ENCODE data around the gene CHMP4B. TPM values are rescaled to one million over a fixed set of nuclear protein-coding genes. Genes with fewer than 3 reads are reported as not detected.

Gene CHMP4B
- total RNA-seq, 1 experiment from 2014 or later = 203 TPM

DNA sequence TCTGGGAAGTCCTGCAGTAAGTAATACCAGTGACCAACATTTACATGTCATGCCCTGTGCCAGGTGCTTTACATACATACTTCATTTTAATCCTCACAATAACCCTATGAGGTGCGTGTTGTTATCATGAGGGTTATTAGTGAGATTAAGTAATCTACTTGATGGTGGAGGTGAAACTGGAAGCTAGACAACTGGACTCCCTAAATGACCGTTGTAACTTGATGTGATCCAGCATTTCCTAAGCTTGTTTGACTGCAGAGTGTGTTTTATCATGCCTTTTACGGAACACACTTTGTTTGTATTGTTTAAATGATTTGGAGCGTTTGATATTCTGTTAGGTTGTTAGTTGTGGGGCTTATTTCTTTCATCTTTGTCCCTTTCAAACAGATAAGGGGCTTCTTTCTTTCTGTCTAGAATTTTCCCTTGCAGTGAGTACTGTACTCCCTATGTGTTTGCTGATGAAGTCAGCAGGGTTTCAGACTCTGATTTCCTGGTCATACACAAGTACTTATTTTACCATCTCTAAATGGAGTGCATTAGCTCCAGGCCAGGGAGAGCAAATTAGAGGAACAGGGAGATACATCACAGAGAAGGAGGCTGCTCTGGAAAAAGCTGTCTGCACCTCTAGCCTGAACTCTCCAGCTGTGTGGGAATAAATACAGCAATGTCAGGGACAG lies 29.7 kb downstream of the CHMP4B start:
- peaks cover 28% of the 10 kb centered on the region for H3K4me1 ChIP-seq
- intact Hi-C loops (cut with micrococcal nuclease; ENCODE audit: unreplicated experiment) = no loop called here
- H3K27ac Mint-ChIP-seq (ENCODE audit: unreplicated experiment) = no peak overlapping the region

DNA sequence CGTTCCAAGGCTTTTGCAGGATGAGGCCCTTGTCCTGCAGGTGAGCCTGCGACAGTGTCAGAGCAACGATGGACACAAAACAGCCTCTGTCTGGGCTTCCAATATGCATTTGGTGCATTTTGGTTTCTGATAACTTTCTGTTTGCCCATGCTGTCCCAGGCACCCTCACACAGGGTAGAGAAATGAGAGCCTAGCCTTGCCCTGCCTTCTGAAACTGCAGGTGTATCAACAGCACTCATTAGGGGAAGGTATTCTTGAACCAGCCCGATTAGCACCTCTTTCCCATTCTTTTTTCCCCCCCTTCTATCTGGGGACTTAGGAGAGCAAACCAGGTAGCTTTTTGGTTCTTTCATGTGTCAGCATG lies 30.3 kb downstream of the CHMP4B start:
- H3K36me3 Mint-ChIP-seq (ENCODE audit: insufficient read depth, unreplicated experiment) = peaks cover 6% of the 10 kb centered on the region
- TF ChIP-seq, protein P1, sequence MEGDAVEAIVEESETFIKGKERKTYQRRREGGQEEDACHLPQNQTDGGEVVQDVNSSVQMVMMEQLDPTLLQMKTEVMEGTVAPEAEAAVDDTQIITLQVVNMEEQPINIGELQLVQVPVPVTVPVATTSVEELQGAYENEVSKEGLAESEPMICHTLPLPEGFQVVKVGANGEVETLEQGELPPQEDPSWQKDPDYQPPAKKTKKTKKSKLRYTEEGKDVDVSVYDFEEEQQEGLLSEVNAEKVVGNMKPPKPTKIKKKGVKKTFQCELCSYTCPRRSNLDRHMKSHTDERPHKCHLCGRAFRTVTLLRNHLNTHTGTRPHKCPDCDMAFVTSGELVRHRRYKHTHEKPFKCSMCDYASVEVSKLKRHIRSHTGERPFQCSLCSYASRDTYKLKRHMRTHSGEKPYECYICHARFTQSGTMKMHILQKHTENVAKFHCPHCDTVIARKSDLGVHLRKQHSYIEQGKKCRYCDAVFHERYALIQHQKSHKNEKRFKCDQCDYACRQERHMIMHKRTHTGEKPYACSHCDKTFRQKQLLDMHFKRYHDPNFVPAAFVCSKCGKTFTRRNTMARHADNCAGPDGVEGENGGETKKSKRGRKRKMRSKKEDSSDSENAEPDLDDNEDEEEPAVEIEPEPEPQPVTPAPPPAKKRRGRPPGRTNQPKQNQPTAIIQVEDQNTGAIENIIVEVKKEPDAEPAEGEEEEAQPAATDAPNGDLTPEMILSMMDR (IDR thresholded peaks at IDR 0.05; ENCODE audit: insufficient read depth in 1 of 2, low read depth in 1 of 2, low read length in 1 of 2, severe bottlenecking in 1 of 2, unreplicated experiment in 1 of 2) = no peak
- POLR2A ChIA-PET = no interaction called here
- no TSS peak for BruUV-seq (replicated peaks)
- no peaks in the 10 kb centered on the region for H3K36me3 ChIP-seq (ENCODE audit: control insufficient read depth, insufficient read depth, low read length)
- H3K27me3 ChIP-seq (replicated peaks; ENCODE audit: control insufficient read depth, insufficient read depth, low read length) = no peaks in the 10 kb centered on the region
- H3K4me1 Mint-ChIP-seq (ENCODE audit: low read depth, unreplicated experiment) = peaks cover 28% of the 10 kb centered on the region
- no peak overlapping the region for H3K27ac Mint-ChIP-seq (ENCODE audit: unreplicated experiment)
- H3K4me1 ChIP-seq = peaks cover 28% of the 10 kb centered on the region
- H3K4me3 Mint-ChIP-seq (ENCODE audit: unreplicated experiment) = no peak overlapping the region
- intact Hi-C loops (cut with micrococcal nuclease; ENCODE audit: unreplicated experiment) = no loop called here
- no peak for DNase-seq
- H3K4me3 ChIP-seq (ENCODE audit: low read depth, low read length) = no peak overlapping the region
- H3K9me3 ChIP-seq = no peaks in the 10 kb centered on the region
- CTCF ChIA-PET = no interaction called here
- no peaks in the 10 kb centered on the region for H3K9me3 Mint-ChIP-seq (ENCODE audit: unreplicated experiment)
- no peaks in the 10 kb centered on the region for H3K27me3 Mint-ChIP-seq (ENCODE audit: insufficient read depth, unreplicated experiment)

More for the DNA sequence above, 29.7 kb downstream of the CHMP4B start:
- no TSS peak for BruUV-seq (replicated peaks)
- POLR2A ChIA-PET = no interaction called here
- no peaks in the 10 kb centered on the region for H3K27me3 Mint-ChIP-seq (ENCODE audit: insufficient read depth, unreplicated experiment)
- TF ChIP-seq, protein P1 (IDR thresholded peaks at IDR 0.05; ENCODE audit: insufficient read depth in 1 of 2, low read depth in 1 of 2, low read length in 1 of 2, severe bottlenecking in 1 of 2, unreplicated experiment in 1 of 2) = no peak
- Histone ChIP-seq H3K27me3 (replicated peaks; ENCODE audit: control insufficient read depth, insufficient read depth, low read length) (no peaks in the 10 kb centered on the region), H3K9me3 (no peaks in the 10 kb centered on the region), H3K4me3 (ENCODE audit: low read depth, low read length) (no peak overlapping the region), H3K36me3 (ENCODE audit: control insufficient read depth, insufficient read depth, low read length) (no peaks in the 10 kb centered on the region)
- H3K9me3 Mint-ChIP-seq (ENCODE audit: unreplicated experiment) = no peaks in the 10 kb centered on the region
- H3K4me1 Mint-ChIP-seq (ENCODE audit: low read depth, unreplicated experiment) = peaks cover 32% of the 10 kb centered on the region
- DNase-seq = no peak
- H3K4me3 Mint-ChIP-seq (ENCODE audit: unreplicated experiment) = no peak overlapping the region
- peaks cover 7% of the 10 kb centered on the region for H3K36me3 Mint-ChIP-seq (ENCODE audit: insufficient read depth, unreplicated experiment)
- CTCF ChIA-PET = no interaction called here

DNA sequence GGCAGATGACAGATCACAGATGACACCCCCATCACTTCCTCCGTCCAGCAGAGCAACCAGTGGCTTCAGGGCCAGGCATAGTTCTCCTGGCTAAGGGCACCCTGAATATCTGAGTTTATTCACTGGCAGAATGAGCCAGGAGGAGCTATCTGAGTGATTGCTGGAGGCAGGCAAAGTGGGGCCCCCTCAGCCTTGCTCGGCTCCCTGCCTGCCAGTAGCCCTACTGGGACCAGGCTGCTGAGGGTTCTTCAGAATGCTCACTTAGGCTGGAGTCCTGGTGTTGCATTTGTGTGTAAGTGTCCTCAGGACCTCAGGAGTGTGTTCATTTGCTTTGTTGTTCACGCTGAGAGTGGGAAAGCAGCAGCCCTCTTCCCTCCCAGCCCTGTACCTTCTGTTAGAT lies 31.2 kb downstream of the CHMP4B start:
- no peaks in the 10 kb centered on the region for H3K27me3 Mint-ChIP-seq (ENCODE audit: insufficient read depth, unreplicated experiment)
- DNase-seq = no peak
- Histone ChIP-seq H3K4me1 (peaks cover 28% of the 10 kb centered on the region), H3K4me3 (ENCODE audit: low read depth, low read length) (no peak overlapping the region), H3K9me3 (no peaks in the 10 kb centered on the region), H3K27me3 (replicated peaks; ENCODE audit: control insufficient read depth, insufficient read depth, low read length) (no peaks in the 10 kb centered on the region), H3K36me3 (ENCODE audit: control insufficient read depth, insufficient read depth, low read length) (no peaks in the 10 kb centered on the region)
- H3K4me1 Mint-ChIP-seq (ENCODE audit: low read depth, unreplicated experiment) = peaks cover 23% of the 10 kb centered on the region
- BruUV-seq (replicated peaks) = no TSS peak
- intact Hi-C loops (cut with micrococcal nuclease; ENCODE audit: unreplicated experiment) = no loop called here
- no peak overlapping the region for H3K27ac Mint-ChIP-seq (ENCODE audit: unreplicated experiment)
- POLR2A ChIA-PET = interaction anchor here (0.6 kb wide), 1 partner anchor 30 kb away, joined by 4 read pairs; no protein-coding TSS in a partner anchor
- no peak overlapping the region for H3K4me3 Mint-ChIP-seq (ENCODE audit: unreplicated experiment)
- TF ChIP-seq, protein P1 (IDR thresholded peaks at IDR 0.05; ENCODE audit: insufficient read depth in 1 of 2, low read depth in 1 of 2, low read length in 1 of 2, severe bottlenecking in 1 of 2, unreplicated experiment in 1 of 2) = no peak
- H3K36me3 Mint-ChIP-seq (ENCODE audit: insufficient read depth, unreplicated experiment) = peaks cover 6% of the 10 kb centered on the region
- CTCF ChIA-PET = no interaction called here
- no peaks in the 10 kb centered on the region for H3K9me3 Mint-ChIP-seq (ENCODE audit: unreplicated experiment)

Data from Caco-2 (cell line).